Limb (tissue), 2 donors: ENCODE measurements around the gene EOLA1.
"Not testable (repeated sequence)": the region's sequence is repeated elsewhere in the genome, so short reads cannot be mapped to it uniquely, and the experiment has no call there.

Experiments
- DNase-seq, 2 donors: peaks; one replicate each; pipeline ENCODE4 v3.0.0-alpha.2; 2016; ENCODE audit errors: extremely low spot score in 2 of 2

EOLA1 gene

GRCh38 chrX:149595943-149596342, 55.1 kb downstream of the EOLA1 start:
- not testable (repeated sequence) for DNase-seq
